Measurements from ENCODE around the gene ERBB4. TPM values are rescaled to one million over a fixed set of nuclear protein-coding genes. Genes with fewer than 3 reads are reported as not detected.

ERBB4 gene
- total RNA-seq, 1 donor from 2014 or later: 1.7 TPM

- no peak overlapping the region for H3K27ac ChIP-seq
- no peaks in the 10 kb centered on the region for H3K27me3 ChIP-seq
- intact Hi-C loops (cut with DNase I): no loop called here
- DNase-seq (ENCODE audit: low spot score in 2 of 2): no peak
- H3K36me3 ChIP-seq: no peaks in the 10 kb centered on the region
- TF ChIP-seq CTCF (IDR thresholded peaks at IDR 0.05): no peak
- H3K9me3 ChIP-seq: peaks cover 7 to 32% of the 10 kb centered on the region in 2 donors
- H3K4me3 ChIP-seq: no peak overlapping the region
- H3K4me1 ChIP-seq: no peaks in the 10 kb centered on the region
These were observed 486.0 kb downstream of the ERBB4 start for GRCh38 chr2:212052412-212053159.

- Histone ChIP-seq H3K4me3 (no peak overlapping the region), H3K27me3 (no peaks in the 10 kb centered on the region), H3K27ac (no peak overlapping the region), H3K4me1 (no peaks in the 10 kb centered on the region), H3K36me3 (no peaks in the 10 kb centered on the region), H3K9me3 (peaks cover 0 to 22% of the 10 kb centered on the region in 2 donors)
- no peak for DNase-seq (ENCODE audit: low spot score in 2 of 2)
- no peak for TF ChIP-seq CTCF (IDR thresholded peaks at IDR 0.05)
- intact Hi-C loops (cut with DNase I): no loop called here
These were observed 487.7 kb downstream of the ERBB4 start for GRCh38 chr2:212050871-212051270.

- Histone ChIP-seq H3K9me3 (no peaks in the 10 kb centered on the region), H3K4me3 (no peak overlapping the region), H3K36me3 (no peaks in the 10 kb centered on the region), H3K27me3 (no peaks in the 10 kb centered on the region), H3K4me1 (no peaks in the 10 kb centered on the region), H3K27ac (no peak overlapping the region)
- no peak for TF ChIP-seq CTCF (IDR thresholded peaks at IDR 0.05)
- DNase-seq (ENCODE audit: low spot score in 2 of 2): no peak
- intact Hi-C loops (cut with DNase I): no loop called here
These were observed 496.0 kb downstream of the ERBB4 start for GRCh38 chr2:212042562-212042961.

- no peak for DNase-seq (ENCODE audit: low spot score in 2 of 2)
- Histone ChIP-seq H3K27ac (no peak overlapping the region), H3K27me3 (no peaks in the 10 kb centered on the region), H3K4me1 (peaks cover 0 to 4% of the 10 kb centered on the region in 2 donors), H3K36me3 (no peaks in the 10 kb centered on the region), H3K9me3 (no peaks in the 10 kb centered on the region), H3K4me3 (no peak overlapping the region)
- no peak for TF ChIP-seq CTCF (IDR thresholded peaks at IDR 0.05)
- intact Hi-C loops (cut with DNase I): loop anchor here (10.0 kb wide), 1 partner anchor 308 kb away; no protein-coding TSS in a partner anchor
These were observed 501.5 kb downstream of the ERBB4 start for GRCh38 chr2:212037062-212037461.

- Histone ChIP-seq H3K4me1 (peaks cover 0 to 12% of the 10 kb centered on the region in 2 donors), H3K36me3 (no peaks in the 10 kb centered on the region), H3K27me3 (no peaks in the 10 kb centered on the region), H3K27ac (no peak overlapping the region), H3K4me3 (no peak overlapping the region), H3K9me3 (no peaks in the 10 kb centered on the region)
- no peak for DNase-seq (ENCODE audit: low spot score in 2 of 2)
- TF ChIP-seq CTCF (IDR thresholded peaks at IDR 0.05): no peak
- intact Hi-C loops (cut with DNase I): loop anchor here (10.0 kb wide), 1 partner anchor 310 kb away; no protein-coding TSS in a partner anchor
These were observed 503.6 kb downstream of the ERBB4 start for GRCh38 chr2:212034841-212035585.
